Psoas muscle (tissue), 8 donors: Measurements from ENCODE around the gene OR6K2. TPM values are rescaled to one million over a fixed set of nuclear protein-coding genes. Genes with fewer than 3 reads are reported as not detected.

Experiments used
- ATAC-seq, 4 donors: fragments of 200-7000 bp; cut with Tn5 transposase; one replicate each; pipeline ENCODE4 v1.9.1; 2020; ENCODE audit warnings: moderate library complexity in 3 of 4, mild to moderate bottlenecking in 2 of 4
- DNase-seq, 2 donors: peaks; one replicate each; pipeline ENCODE4 v3.0.0-alpha.2; 2020
- H3K27ac ChIP-seq: fragments of 200-600 bp; one replicate; pipeline ENCODE4 v1.8.0; 2022
- H3K27me3 ChIP-seq, 3 donors: fragments of 200-600 bp in 1 of 3; one replicate each; pipeline versions ENCODE4 v1.6.1 to v1.8.0; 2013 to 2022; ENCODE audit warnings: low read length in 2 of 3, mild to moderate bottlenecking in 2 of 3, moderate library complexity in 1 of 3; ENCODE audit not compliant: insufficient read depth in 3 of 3
- H3K36me3 ChIP-seq, 2 donors: fragments of 200-600 bp in 1 of 2; one replicate each; pipeline versions ENCODE4 v1.6.1 to v1.8.0; 2013 to 2022; ENCODE audit warnings: low read depth in 1 of 2, mild to moderate bottlenecking in 1 of 2, moderate library complexity in 1 of 2; ENCODE audit not compliant: insufficient read depth in 1 of 2
- H3K4me1 ChIP-seq: fragments of 200-600 bp; one replicate; pipeline ENCODE4 v1.8.0; 2022
- H3K4me3 ChIP-seq: fragments of 200-600 bp; one replicate; pipeline ENCODE4 v1.8.0; 2022; ENCODE audit warnings: mild to moderate bottlenecking
- H3K9me3 ChIP-seq: fragments of 200-600 bp; one replicate; pipeline ENCODE4 v1.8.0; 2022
- WGBS, 3 donors: extraction: QIAGEN DNeasy Blood & Tissue Kit; methylation state at CpG; one replicate each; pipeline versions ENCODE4 v1.1.6 to v1.1.7; 2013; 5-methylcytosine and 5-hydroxymethylcytosine counted together
- intact Hi-C, 2 donors: fragments of 100-400 bp; cut with DNase I; formaldehyde crosslinking; loops; one replicate each; pipeline versions ENCODE4 v1.11.0 to v1.14.2; 2022
- polyA plus RNA-seq, 3 donors: library from polyadenylated mRNA; stranded (reverse); fragments of 200-250 nt; gene quantifications; one replicate each; pipeline ENCODE4 v1.2.3, GENCODE V29; 2013
- total RNA-seq, 4 donors: library from RNA; stranded (reverse); fragmentation: NEBNext Ultra II Directional in 2 of 4; extraction: Animal tissue kit (Norgen Biotek cat#: 25700) in 2 of 4; gene quantifications; one replicate each; pipeline versions ENCODE4 v1.2.1 to v1.2.4, GENCODE V29; 2021 to 2023
- TF ChIP-seq, protein P1 (sequence below): fragments of 200-600 bp; IDR thresholded peaks from one replicate; pipeline ENCODE4 v1.8.0; 2022; ENCODE audit warnings: antibody characterized with exemption
- donor health status: healthy with polysubstance abuse.
- donor health status: DM: no; HTN: no; CAD: no; lungs with moderate emphysema.
- donor health status: Bipolar disorder and iron deficiency.
- donor health status: healthy.
- donor health status: DM: yes; HTN: yes; CAD: no.
- donor health status: DM: no; HTN: no; CAD: no.
- donor health status: DM: no; HTN: no; CAD: no.
- donor health status: DM: yes; HTN: yes; CAD: no.

The OR6K2 gene
- total and polyA plus RNA-seq, 7 donors = not detected

- Histone ChIP-seq H3K4me3 (no peak overlapping the region), H3K4me1 (no peaks in the 10 kb centered on the region), H3K27me3 (no peaks in the 10 kb centered on the region), H3K36me3 (no peaks in the 10 kb centered on the region), H3K27ac (no peak overlapping the region), H3K9me3 (no peaks in the 10 kb centered on the region)
- DNase-seq = no peak
- intact Hi-C loops = no loop called here
- no peak for ATAC-seq
- 75 to 93% (median 84%) methylated on average over 1 of the region's 1 CpG for WGBS, 3 donors
- TF ChIP-seq, protein P1, sequence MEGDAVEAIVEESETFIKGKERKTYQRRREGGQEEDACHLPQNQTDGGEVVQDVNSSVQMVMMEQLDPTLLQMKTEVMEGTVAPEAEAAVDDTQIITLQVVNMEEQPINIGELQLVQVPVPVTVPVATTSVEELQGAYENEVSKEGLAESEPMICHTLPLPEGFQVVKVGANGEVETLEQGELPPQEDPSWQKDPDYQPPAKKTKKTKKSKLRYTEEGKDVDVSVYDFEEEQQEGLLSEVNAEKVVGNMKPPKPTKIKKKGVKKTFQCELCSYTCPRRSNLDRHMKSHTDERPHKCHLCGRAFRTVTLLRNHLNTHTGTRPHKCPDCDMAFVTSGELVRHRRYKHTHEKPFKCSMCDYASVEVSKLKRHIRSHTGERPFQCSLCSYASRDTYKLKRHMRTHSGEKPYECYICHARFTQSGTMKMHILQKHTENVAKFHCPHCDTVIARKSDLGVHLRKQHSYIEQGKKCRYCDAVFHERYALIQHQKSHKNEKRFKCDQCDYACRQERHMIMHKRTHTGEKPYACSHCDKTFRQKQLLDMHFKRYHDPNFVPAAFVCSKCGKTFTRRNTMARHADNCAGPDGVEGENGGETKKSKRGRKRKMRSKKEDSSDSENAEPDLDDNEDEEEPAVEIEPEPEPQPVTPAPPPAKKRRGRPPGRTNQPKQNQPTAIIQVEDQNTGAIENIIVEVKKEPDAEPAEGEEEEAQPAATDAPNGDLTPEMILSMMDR = no peak
These were observed 15.9 kb upstream of the OR6K2 start for GRCh38 chr1:158716335-158716734.

GRCh38 chr1:158714754-158715153, 14.3 kb upstream of the OR6K2 start:
- WGBS, 3 donors = 13 to 43% (median 27%) methylated on average over 1 of the region's 1 CpG
- DNase-seq (no peak), ATAC-seq (no peak)
- Histone ChIP-seq H3K36me3 (no peaks in the 10 kb centered on the region), H3K4me3 (no peak overlapping the region), H3K27me3 (no peaks in the 10 kb centered on the region), H3K9me3 (no peaks in the 10 kb centered on the region), H3K4me1 (no peaks in the 10 kb centered on the region), H3K27ac (no peak overlapping the region)
- intact Hi-C loops = no loop called here
- TF ChIP-seq, protein P1 = no peak

DNA sequence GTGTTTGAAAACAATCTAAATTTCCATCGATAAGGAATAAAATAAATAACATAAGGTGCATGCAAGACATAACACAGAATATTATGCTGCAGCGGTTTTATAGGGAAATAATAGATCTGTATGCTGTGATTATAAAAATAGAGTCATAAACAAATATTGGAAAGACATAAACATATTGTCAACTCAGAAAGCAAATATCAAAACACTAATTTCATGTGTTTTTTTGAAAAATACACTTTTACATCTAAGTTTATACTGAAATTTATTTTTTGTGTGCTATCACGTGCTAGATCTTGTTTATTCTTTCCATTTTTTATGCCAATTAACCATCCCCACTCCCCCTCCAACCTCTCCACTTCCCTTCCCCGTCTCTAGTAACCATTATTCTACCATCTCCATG, 10.6 kb upstream of the OR6K2 start:
- intact Hi-C loops = no loop called here
- no peak for DNase-seq
- Histone ChIP-seq H3K4me1 (no peaks in the 10 kb centered on the region), H3K9me3 (no peaks in the 10 kb centered on the region), H3K27me3 (no peaks in the 10 kb centered on the region), H3K36me3 (no peaks in the 10 kb centered on the region), H3K4me3 (no peak overlapping the region), H3K27ac (no peak overlapping the region)
- 51 to 61% (median 52%) methylated on average over 4 of the region's 4 CpGs for WGBS, 3 donors
- ATAC-seq = no peak
- TF ChIP-seq, protein P1 = no peak

DNA sequence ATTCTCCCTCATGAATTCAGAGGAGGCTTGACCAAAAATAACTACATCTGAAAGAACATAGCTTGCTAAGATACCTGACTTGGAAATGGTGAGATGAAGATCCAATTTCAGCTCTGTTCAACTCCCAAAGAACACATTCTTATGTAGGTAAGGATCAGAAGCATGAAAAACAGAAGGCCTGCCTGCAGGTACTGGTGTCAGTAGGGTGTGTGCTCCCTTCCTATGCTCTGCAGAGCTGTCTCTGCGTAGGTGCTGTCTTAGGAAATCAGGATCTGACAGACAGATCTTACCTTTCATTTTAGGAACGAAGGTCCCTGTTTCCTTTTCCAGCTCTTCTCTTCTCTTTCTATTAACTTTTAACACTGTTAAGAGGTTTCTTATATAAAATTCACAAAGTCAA, 5.6 kb upstream of the OR6K2 start:
- 64 to 71% (median 65%) methylated on average over 2 of the region's 2 CpGs for WGBS, 3 donors
- intact Hi-C loops = no loop called here
- Histone ChIP-seq H3K36me3 (no peaks in the 10 kb centered on the region), H3K27ac (no peak overlapping the region), H3K4me3 (no peak overlapping the region), H3K4me1 (no peaks in the 10 kb centered on the region), H3K27me3 (no peaks in the 10 kb centered on the region), H3K9me3 (no peaks in the 10 kb centered on the region)
- ATAC-seq = no peak
- DNase-seq = no peak
- TF ChIP-seq, protein P1 = no peak

DNA sequence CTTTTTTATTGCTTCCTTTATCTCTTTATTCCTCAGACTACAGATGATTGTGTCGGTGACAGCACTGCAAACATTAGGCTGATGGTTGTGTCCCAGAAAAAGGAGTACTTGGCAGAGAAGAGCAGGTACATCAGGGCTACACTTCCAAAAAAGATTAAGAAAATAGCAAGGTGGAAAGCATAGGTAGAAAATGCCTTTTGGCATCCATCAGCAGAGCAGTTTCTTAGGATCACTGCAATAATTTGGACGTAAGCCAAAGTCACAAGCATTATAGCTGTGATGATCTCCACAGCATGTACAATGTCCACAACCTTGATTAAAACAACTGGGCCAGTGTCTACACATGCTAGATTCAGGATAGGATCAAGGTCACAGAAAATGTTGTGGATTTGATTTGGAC, 5.9 kb downstream of the OR6K2 start:
- intact Hi-C loops = no loop called here
- Histone ChIP-seq H3K9me3 (no peaks in the 10 kb centered on the region), H3K4me3 (no peak overlapping the region), H3K27ac (no peak overlapping the region), H3K4me1 (no peaks in the 10 kb centered on the region), H3K36me3 (no peaks in the 10 kb centered on the region), H3K27me3 (no peaks in the 10 kb centered on the region)
- DNase-seq (no peak), ATAC-seq (no peak)
- WGBS, 3 donors = 82 to 87% (median 84%) methylated on average over 2 of the region's 2 CpGs
- TF ChIP-seq, protein P1 = no peak
